SK-N-SH treated with all-trans-retinoic acid at 6 μM for 48 hours (cell line): ENCODE measurements around the gene TRIB2.

Source experiments
- ATAC-seq: fragments of 200-7000 bp; cut with Tn5 transposase; 3 replicates; pipeline ENCODE4 v1.9.1; 2020; ENCODE audit warnings: mild to moderate bottlenecking, moderate library complexity
- ARNTL ChIP-seq: fragments of 450-650 bp; formaldehyde crosslinking; IDR thresholded peaks from 2 replicates; pipeline ENCODE4 v1.5.0; 2020; ENCODE audit warnings: low read depth, mild to moderate bottlenecking, moderate library complexity, borderline replicate concordance
- BACH2 ChIP-seq: fragments of 250-450 bp; sonication (Bioruptor Pico); IDR thresholded peaks from 2 replicates; pipeline ENCODE4 v1.9.0; 2021; ENCODE audit warnings: mild to moderate bottlenecking, borderline replicate concordance
- CSDC2 ChIP-seq: fragments of 250-450 bp; sonication (Bioruptor Pico); IDR thresholded peaks from 2 replicates; pipeline ENCODE4 v1.5.0; 2020; ENCODE audit warnings: mild to moderate bottlenecking, moderate library complexity
- CSRNP3 ChIP-seq: fragments of 250-450 bp; sonication (Bioruptor Pico); IDR thresholded peaks from 2 replicates; pipeline ENCODE4 v1.5.1; 2021; ENCODE audit warnings: mild to moderate bottlenecking, moderate library complexity
- ESRRG ChIP-seq: fragments of 250-450 bp; sonication (Bioruptor Pico); IDR thresholded peaks from 2 replicates; pipeline ENCODE4 v1.6.1; 2021; ENCODE audit warnings: mild to moderate bottlenecking
- GLIS3 ChIP-seq: fragments of 250-450 bp; sonication (Bioruptor Pico); IDR thresholded peaks from 2 replicates; pipeline ENCODE4 v1.5.0; 2020; ENCODE audit warnings: mild to moderate bottlenecking, moderate library complexity
- ISL1 ChIP-seq: fragments of 250-450 bp; sonication (Bioruptor Pico); IDR thresholded peaks from 2 replicates; pipeline ENCODE4 v2.1.2; 2022; ENCODE audit warnings: mild to moderate bottlenecking, moderate library complexity
- OSR1 ChIP-seq: fragments of 250-450 bp; sonication (Bioruptor Pico); IDR thresholded peaks from 2 replicates; pipeline ENCODE4 v1.8.0; 2022; ENCODE audit warnings: moderate library complexity, mild to moderate bottlenecking, inconsistent platforms
- PATZ1 ChIP-seq: fragments of 250-450 bp; sonication (Bioruptor Pico); IDR thresholded peaks from 2 replicates; pipeline ENCODE4 v1.8.0; 2020; ENCODE audit warnings: mild to moderate bottlenecking, moderate library complexity, borderline replicate concordance
- POU6F1 ChIP-seq: fragments of 250-450 bp; sonication (Bioruptor Pico); IDR thresholded peaks from 2 replicates; pipeline ENCODE4 v1.8.0; 2021; ENCODE audit warnings: low read depth, mild to moderate bottlenecking, moderate library complexity, borderline replicate concordance
- PPARA ChIP-seq: fragments of 250-450 bp; sonication (Bioruptor Pico); IDR thresholded peaks from 2 replicates; pipeline ENCODE4 v1.5.0; 2020; ENCODE audit warnings: mild to moderate bottlenecking, borderline replicate concordance
- RARB ChIP-seq: fragments of 250-450 bp; sonication (Bioruptor Pico); IDR thresholded peaks from 2 replicates; pipeline ENCODE4 v1.8.0; 2021; ENCODE audit warnings: mild to moderate bottlenecking, moderate library complexity
- TCF4 ChIP-seq: fragments of 250-450 bp; sonication (Bioruptor Pico); IDR thresholded peaks from 2 replicates; pipeline ENCODE4 v1.8.0; 2021; ENCODE audit warnings: mild to moderate bottlenecking, moderate library complexity, borderline replicate concordance
- TOX ChIP-seq: fragments of 250-450 bp; sonication (Bioruptor Pico); IDR thresholded peaks from 2 replicates; pipeline ENCODE4 v1.8.0; 2021; ENCODE audit warnings: mild to moderate bottlenecking, moderate library complexity, borderline replicate concordance
- TSHZ2 ChIP-seq: fragments of 250-450 bp; sonication (Bioruptor Pico); IDR thresholded peaks from 2 replicates; pipeline ENCODE4 v1.5.0; 2020; ENCODE audit warnings: mild to moderate bottlenecking, moderate library complexity
- ZC3H10 ChIP-seq: fragments of 250-450 bp; sonication (Bioruptor Pico); IDR thresholded peaks from 2 replicates; pipeline ENCODE4 v1.5.1; 2021; ENCODE audit warnings: mild to moderate bottlenecking, moderate library complexity
- ZFP3 ChIP-seq: fragments of 250-450 bp; sonication (Bioruptor Pico); IDR thresholded peaks from 2 replicates; pipeline ENCODE4 v1.5.0; 2020; ENCODE audit warnings: mild to moderate bottlenecking, moderate library complexity
- ZFP30 ChIP-seq: fragments of 450-650 bp; formaldehyde crosslinking; IDR thresholded peaks from 2 replicates; pipeline ENCODE4 v1.5.0; 2022; ENCODE audit warnings: mild to moderate bottlenecking, moderate library complexity
- ZNF565 ChIP-seq: fragments of 450-650 bp; formaldehyde crosslinking; conservative IDR thresholded peaks from 2 replicates; pipeline ENCODE4 v1.5.0; 2020; ENCODE audit warnings: low read depth, mild to moderate bottlenecking, moderate library complexity
- ZNF70 ChIP-seq: fragments of 450-650 bp; formaldehyde crosslinking; IDR thresholded peaks from 2 replicates; pipeline ENCODE4 v1.5.0; 2020; ENCODE audit warnings: mild to moderate bottlenecking, moderate library complexity
- ZNF8 ChIP-seq: fragments of 450-650 bp; formaldehyde crosslinking; IDR thresholded peaks from 2 replicates; pipeline ENCODE4 v1.5.0; 2020; ENCODE audit warnings: mild to moderate bottlenecking, moderate library complexity

Gene TRIB2

GRCh38 chr2:12767996-12768624 lies 51.4 kb downstream of the TRIB2 start:
- no peak for TF ChIP-seq GLIS3
- TF ChIP-seq ZNF565 (CRISPR knock-in tag), result no peak
- TF ChIP-seq ARNTL (CRISPR knock-in tag), result no peak
- TF ChIP-seq, all 23 proteins: peak for 0
- no peak for ATAC-seq

GRCh38 chr2:12769492-12770105 lies 52.9 kb downstream of the TRIB2 start:
- TF ChIP-seq TOX (CRISPR knock-in tag) (no peak), CSRNP3 (no peak), ISL1 (no peak), ZNF8 (CRISPR knock-in tag) (no peak), ARNTL (CRISPR knock-in tag) (no peak), PPARA (CRISPR knock-in tag) (no peak), ZNF565 (CRISPR knock-in tag) (no peak), ZFP3 (CRISPR knock-in tag) (no peak), PATZ1 (CRISPR knock-in tag) (no peak), RARB (no peak), BACH2 (no peak), GLIS3 (no peak), ZNF70 (CRISPR knock-in tag) (no peak), CSDC2 (CRISPR knock-in tag) (no peak), ZC3H10 (CRISPR knock-in tag) (no peak), POU6F1 (CRISPR knock-in tag) (no peak)
- no peak for ATAC-seq

- TF ChIP-seq PPARA (CRISPR knock-in tag) (no peak), ZFP30 (CRISPR knock-in tag) (no peak), TSHZ2 (CRISPR knock-in tag) (no peak), ZNF8 (CRISPR knock-in tag) (no peak), ISL1 (no peak), ESRRG (CRISPR knock-in tag) (no peak), RARB (no peak), TOX (CRISPR knock-in tag) (no peak), ARNTL (CRISPR knock-in tag) (no peak), OSR1 (CRISPR knock-in tag) (no peak), TCF4 (CRISPR knock-in tag) (no peak), CSRNP3 (no peak), ZNF565 (CRISPR knock-in tag) (no peak), CSDC2 (CRISPR knock-in tag) (no peak), POU6F1 (CRISPR knock-in tag) (no peak), ZFP3 (CRISPR knock-in tag) (no peak)
- no peak for ATAC-seq
These were observed 53.7 kb downstream of the TRIB2 start for GRCh38 chr2:12770300-12770968.
